ENCODE results near the gene DOCK7.
"Not testable (repeated sequence)": the region's sequence is repeated elsewhere in the genome, so short reads cannot be mapped to it uniquely, and the experiment has no call there.

Gene DOCK7

GRCh38 chr1:62693123-62693522, 4.9 kb upstream of the DOCK7 start:
- no peak for DNase-seq

GRCh38 chr1:62691062-62691844, 3.1 kb upstream of the DOCK7 start:
- DNase-seq: no peak

GRCh38 chr1:62689524-62689923, 1.3 kb upstream of the DOCK7 start:
- no peak for DNase-seq

GRCh38 chr1:62688687-62689085, 500 bp upstream of the DOCK7 start:
- peak; percentile 51 for DNase-seq

- peak; percentile 62 for DNase-seq
Observed at GRCh38 chr1:62687421-62687902, 724 bp downstream of the DOCK7 start.

- no peak for DNase-seq
Observed at GRCh38 chr1:62686822-62687221, 1.4 kb downstream of the DOCK7 start.

GRCh38 chr1:62685431-62685859, 2.7 kb downstream of the DOCK7 start:
- no peak for DNase-seq

- no peak for DNase-seq
Observed at GRCh38 chr1:62682531-62682930, 5.7 kb downstream of the DOCK7 start.

GRCh38 chr1:62680992-62681391, 7.2 kb downstream of the DOCK7 start:
- not testable (repeated sequence) for DNase-seq

- not testable (repeated sequence) for DNase-seq
Observed at GRCh38 chr1:62677822-62678221, 10.4 kb downstream of the DOCK7 start.

GRCh38 chr1:62676611-62677356, 11.4 kb downstream of the DOCK7 start:
- no peak for DNase-seq

- no peak for DNase-seq
Observed at GRCh38 chr1:62673629-62674028, 14.6 kb downstream of the DOCK7 start.

GRCh38 chr1:62672029-62672428, 16.2 kb downstream of the DOCK7 start:
- no peak for DNase-seq

- no peak for DNase-seq
Observed at GRCh38 chr1:62654744-62655143, 33.4 kb downstream of the DOCK7 start.

GRCh38 chr1:62652387-62652786, 35.8 kb downstream of the DOCK7 start:
- no peak for DNase-seq

- DNase-seq: no peak
Observed at GRCh38 chr1:62643283-62643682, 44.9 kb downstream of the DOCK7 start.

- DNase-seq: no peak
Observed at GRCh38 chr1:62637392-62638105, 50.6 kb downstream of the DOCK7 start.

- DNase-seq: no peak
Observed at GRCh38 chr1:62628506-62628905, 59.7 kb downstream of the DOCK7 start.

GRCh38 chr1:62625415-62625814, 62.8 kb downstream of the DOCK7 start:
- DNase-seq: no peak

- DNase-seq: peak; percentile 53
Observed at GRCh38 chr1:62621907-62622306, 66.3 kb downstream of the DOCK7 start.

GRCh38 chr1:62613890-62614289, 74.3 kb downstream of the DOCK7 start:
- no peak for DNase-seq

GRCh38 chr1:62613325-62613727, 74.9 kb downstream of the DOCK7 start:
- DNase-seq: no peak

GRCh38 chr1:62612770-62613169, 75.4 kb downstream of the DOCK7 start:
- no peak for DNase-seq
